WTC11 (cell line): ENCODE data around the gene HSPA4. TPM values are rescaled to one million over a fixed set of nuclear protein-coding genes. Genes with fewer than 3 reads are reported as not detected.

Experiments used
- AFF4 ChIP-seq: sonication (generic); formaldehyde crosslinking; IDR thresholded peaks from 2 replicates; pipeline ENCODE4 v1.8.1; 2023; ENCODE audit warnings: mild to moderate bottlenecking, missing genetic modification reagents, borderline replicate concordance
- E2F4 ChIP-seq: sonication (generic); formaldehyde crosslinking; IDR thresholded peaks from 2 replicates; pipeline ENCODE4 v1.8.1; 2022; ENCODE audit warnings: low read depth, mild to moderate bottlenecking, moderate library complexity, missing genetic modification reagents, borderline replicate concordance
- ESRRA ChIP-seq: sonication (generic); formaldehyde crosslinking; IDR thresholded peaks from 2 replicates; pipeline ENCODE4 v1.8.1; 2022; ENCODE audit warnings: mild to moderate bottlenecking, missing genetic modification reagents, borderline replicate concordance
- MXD4 ChIP-seq: fragments of 250-450 bp; sonication (Bioruptor Pico); IDR thresholded peaks from 2 replicates; pipeline ENCODE4 v1.8.0; 2021; ENCODE audit warnings: mild to moderate bottlenecking, moderate library complexity, borderline replicate concordance
- NFATC4 ChIP-seq: fragments of 250-450 bp; sonication (Bioruptor Pico); IDR thresholded peaks from 2 replicates; pipeline ENCODE4 v1.9.0; 2021; ENCODE audit warnings: mild to moderate bottlenecking
- OVOL2 ChIP-seq: fragments of 250-450 bp; sonication (Bioruptor Pico); IDR thresholded peaks from 2 replicates; pipeline ENCODE4 v1.9.0; 2021; ENCODE audit warnings: mild to moderate bottlenecking, borderline replicate concordance
- PREB ChIP-seq: sonication (generic); formaldehyde crosslinking; IDR thresholded peaks from 2 replicates; pipeline ENCODE4 v1.8.1; 2022; ENCODE audit warnings: mild to moderate bottlenecking, missing genetic modification reagents, moderate library complexity, borderline replicate concordance
- SMAD4 ChIP-seq: sonication (generic); formaldehyde crosslinking; IDR thresholded peaks from 2 replicates; pipeline ENCODE4 v1.8.0; 2022; ENCODE audit warnings: mild to moderate bottlenecking, missing genetic modification reagents
- STAT6 ChIP-seq: sonication (generic); formaldehyde crosslinking; conservative IDR thresholded peaks from 2 replicates; pipeline ENCODE4 v1.8.1; 2023; ENCODE audit warnings: mild to moderate bottlenecking, low read depth, missing genetic modification reagents, moderate library complexity
- TEAD4 ChIP-seq: sonication (generic); formaldehyde crosslinking; IDR thresholded peaks from 2 replicates; pipeline ENCODE4 v1.8.0; 2022; ENCODE audit warnings: mild to moderate bottlenecking, missing genetic modification reagents
- ZNF232 ChIP-seq: sonication (generic); formaldehyde crosslinking; IDR thresholded peaks from 2 replicates; pipeline ENCODE4 v1.8.0; 2022; ENCODE audit warnings: mild to moderate bottlenecking, missing genetic modification reagents
- ZNF281 ChIP-seq: sonication (generic); formaldehyde crosslinking; IDR thresholded peaks from 2 replicates; pipeline ENCODE4 v1.8.0; 2023; ENCODE audit warnings: mild to moderate bottlenecking, missing genetic modification reagents
- ZNF396 ChIP-seq: fragments of 250-450 bp; sonication (Bioruptor Pico); IDR thresholded peaks from 2 replicates; pipeline ENCODE4 v1.8.0; 2021; ENCODE audit warnings: mild to moderate bottlenecking, moderate library complexity, borderline replicate concordance
- ZNF512 ChIP-seq: sonication (generic); formaldehyde crosslinking; IDR thresholded peaks from 2 replicates; pipeline ENCODE4 v1.8.1; 2022; ENCODE audit warnings: missing genetic modification reagents, borderline replicate concordance
- ZNF671 ChIP-seq: fragments of 250-450 bp; sonication (Bioruptor Pico); IDR thresholded peaks from 2 replicates; pipeline ENCODE4 v1.8.0; 2021; ENCODE audit warnings: mild to moderate bottlenecking
- total RNA-seq: library from RNA; stranded (reverse); gene quantifications from 3 replicates; pipeline ENCODE4 v1.2.3, GENCODE V29; 2021

Gene HSPA4
- total RNA-seq, 1 experiment from 2014 or later: 363 TPM

- TF ChIP-seq SMAD4: no peak
- TF ChIP-seq TEAD4 (CRISPR knock-in tag): no peak
- no peak for TF ChIP-seq OVOL2 (CRISPR knock-in tag)
- TF ChIP-seq E2F4 (CRISPR knock-in tag): no peak
- TF ChIP-seq ZNF281 (CRISPR knock-in tag): no peak
- no peak for TF ChIP-seq PREB (CRISPR knock-in tag)
- no peak for TF ChIP-seq NFATC4 (CRISPR knock-in tag)
- TF ChIP-seq AFF4: no peak
- no peak for TF ChIP-seq ZNF232 (CRISPR knock-in tag)
- TF ChIP-seq STAT6 (CRISPR knock-in tag): no peak
- TF ChIP-seq ZNF671 (CRISPR knock-in tag): no peak
- no peak for TF ChIP-seq ZNF396 (CRISPR knock-in tag)
- TF ChIP-seq MXD4: no peak
- no peak for TF ChIP-seq ESRRA
- TF ChIP-seq ZNF512 (CRISPR knock-in tag): no peak
These were observed 66.2 kb downstream of the HSPA4 start (continued) for GRCh38 chr5:133117912-133118445.
